ENCODE results near the gene KCNK3.
"Not testable (repeated sequence)": the region's sequence is repeated elsewhere in the genome, so short reads cannot be mapped to it uniquely, and the experiment has no call there.

The KCNK3 gene

GRCh38 chr2:26760991-26761390, 68.5 kb downstream of the KCNK3 start:
- DNase-seq = not testable (repeated sequence)

GRCh38 chr2:26763019-26763418, 70.5 kb downstream of the KCNK3 start:
- no peak for DNase-seq

- peak; percentile 80 to 81 for DNase-seq
Measured at GRCh38 chr2:26764078-26764887, 71.8 kb downstream of the KCNK3 start, which contains the start of gene SLC35F6. TSS of gene SLC35F6 (plus strand) at chr2:26764284. CDS start at chr2:26764350, 66 bp downstream.

- no peak for DNase-seq
Measured at GRCh38 chr2:26764906-26765305, 72.4 kb downstream of the KCNK3 start.

GRCh38 chr2:26765475-26766200, 73.1 kb downstream of the KCNK3 start:
- DNase-seq = no peak

- no peak for DNase-seq
Measured at GRCh38 chr2:26767129-26767528, 74.6 kb downstream of the KCNK3 start.

GRCh38 chr2:26767894-26768487, 75.5 kb downstream of the KCNK3 start:
- no peak for DNase-seq

- DNase-seq = no peak
Measured at GRCh38 chr2:26768759-26769088, 76.2 kb downstream of the KCNK3 start.

- peak; percentile 26 to 48 for DNase-seq
Measured at GRCh38 chr2:26769089-26769761, 76.7 kb downstream of the KCNK3 start.

- DNase-seq = peak; percentile 25 to 42
Measured at GRCh38 chr2:26770986-26771586, 78.6 kb downstream of the KCNK3 start.

- no peak for DNase-seq
Measured at GRCh38 chr2:26772064-26773001, 79.8 kb downstream of the KCNK3 start.

- no peak for DNase-seq
Measured at GRCh38 chr2:26776195-26776800, 83.8 kb downstream of the KCNK3 start.

- no peak for DNase-seq
Measured at GRCh38 chr2:26778098-26778497, 85.6 kb downstream of the KCNK3 start.

GRCh38 chr2:26778507-26778906, 86.0 kb downstream of the KCNK3 start:
- DNase-seq = no peak

GRCh38 chr2:26780203-26780760, 87.8 kb downstream of the KCNK3 start:
- no peak for DNase-seq
